Astrocyte of the spinal cord (primary cell): ENCODE data around the gene STAT2.
"Not testable (repeated sequence)": the region's sequence is repeated elsewhere in the genome, so short reads cannot be mapped to it uniquely, and the experiment has no call there.

ENCODE experiments used
- DNase-seq: peaks from one replicate; pipeline ENCODE4 v3.0.0; 2011; ENCODE audit warnings: low read depth, low spot score
- H3K4me3 ChIP-seq: 2 replicates; pipeline ENCODE4 v1.5.1; 2011; ENCODE audit warnings: low read depth, mild to moderate bottlenecking, low read length, moderate library complexity
- in situ Hi-C: cut with HindIII; loops from 2 replicates; pipeline ENCODE4 v1.10.0; 2017; ENCODE audit warnings: low sequenced_read_pairs
- TF ChIP-seq, protein P1 (sequence below): IDR thresholded peaks from 2 replicates; pipeline ENCODE4 v1.5.1; 2012; ENCODE audit warnings: low read depth, mild to moderate bottlenecking, low read length, inconsistent platforms

The STAT2 gene

DNA sequence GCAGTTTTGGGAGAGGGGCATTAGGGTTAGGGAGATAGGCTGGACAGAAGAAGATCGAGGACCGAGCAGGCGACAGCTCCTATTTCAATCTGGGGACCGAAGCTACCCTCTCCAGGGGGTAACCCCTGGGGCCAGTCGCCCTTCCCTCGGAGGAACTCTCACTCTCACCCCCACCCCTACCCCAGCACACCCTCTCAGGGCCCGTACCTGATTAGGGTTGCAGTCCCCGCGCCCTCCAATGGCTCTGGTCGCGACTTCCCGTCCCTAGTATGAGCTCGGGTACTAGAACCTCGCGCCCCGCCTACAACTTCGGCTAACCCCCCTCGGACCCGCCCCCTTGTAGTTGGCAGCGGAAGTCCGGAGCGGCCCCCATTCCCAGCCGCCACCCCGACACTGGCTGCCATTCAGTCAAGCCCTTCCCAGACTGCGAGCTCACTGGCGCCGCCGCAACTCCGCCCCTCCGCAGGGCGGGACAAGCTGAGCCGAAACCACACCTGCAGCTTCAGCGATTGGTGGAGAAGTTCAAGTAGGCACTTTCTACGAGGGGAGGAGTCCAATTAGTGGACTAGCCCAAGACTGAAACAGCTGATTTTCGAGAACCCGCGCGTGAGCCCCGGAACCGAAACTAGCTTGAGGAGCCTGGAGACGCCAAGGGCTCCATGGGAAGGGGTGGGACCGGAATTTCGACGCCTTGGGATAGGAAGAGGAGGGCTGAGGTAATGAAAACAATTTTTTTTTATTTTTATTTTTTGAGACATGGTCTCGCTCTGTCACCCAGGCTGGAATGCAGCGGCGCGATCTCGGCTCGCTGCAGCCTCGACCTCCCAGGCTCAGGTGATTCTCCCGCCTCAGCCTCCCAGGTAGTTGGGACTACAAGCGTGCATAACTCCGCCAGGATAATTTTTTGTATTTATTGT is at the start of gene STAT2:
TSS of gene STAT2 (minus strand) at position 257 of the 917 bp plus-strand sequence. CDS start 3,536 bp downstream, outside the sequence.
- DNase-seq: peak; percentile 100
- peak within 1 kb of the TSS; percentile 98 for H3K4me3 ChIP-seq
- TF ChIP-seq, protein P1, sequence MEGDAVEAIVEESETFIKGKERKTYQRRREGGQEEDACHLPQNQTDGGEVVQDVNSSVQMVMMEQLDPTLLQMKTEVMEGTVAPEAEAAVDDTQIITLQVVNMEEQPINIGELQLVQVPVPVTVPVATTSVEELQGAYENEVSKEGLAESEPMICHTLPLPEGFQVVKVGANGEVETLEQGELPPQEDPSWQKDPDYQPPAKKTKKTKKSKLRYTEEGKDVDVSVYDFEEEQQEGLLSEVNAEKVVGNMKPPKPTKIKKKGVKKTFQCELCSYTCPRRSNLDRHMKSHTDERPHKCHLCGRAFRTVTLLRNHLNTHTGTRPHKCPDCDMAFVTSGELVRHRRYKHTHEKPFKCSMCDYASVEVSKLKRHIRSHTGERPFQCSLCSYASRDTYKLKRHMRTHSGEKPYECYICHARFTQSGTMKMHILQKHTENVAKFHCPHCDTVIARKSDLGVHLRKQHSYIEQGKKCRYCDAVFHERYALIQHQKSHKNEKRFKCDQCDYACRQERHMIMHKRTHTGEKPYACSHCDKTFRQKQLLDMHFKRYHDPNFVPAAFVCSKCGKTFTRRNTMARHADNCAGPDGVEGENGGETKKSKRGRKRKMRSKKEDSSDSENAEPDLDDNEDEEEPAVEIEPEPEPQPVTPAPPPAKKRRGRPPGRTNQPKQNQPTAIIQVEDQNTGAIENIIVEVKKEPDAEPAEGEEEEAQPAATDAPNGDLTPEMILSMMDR: no peak
- in situ Hi-C loops: no loop called here

DNA sequence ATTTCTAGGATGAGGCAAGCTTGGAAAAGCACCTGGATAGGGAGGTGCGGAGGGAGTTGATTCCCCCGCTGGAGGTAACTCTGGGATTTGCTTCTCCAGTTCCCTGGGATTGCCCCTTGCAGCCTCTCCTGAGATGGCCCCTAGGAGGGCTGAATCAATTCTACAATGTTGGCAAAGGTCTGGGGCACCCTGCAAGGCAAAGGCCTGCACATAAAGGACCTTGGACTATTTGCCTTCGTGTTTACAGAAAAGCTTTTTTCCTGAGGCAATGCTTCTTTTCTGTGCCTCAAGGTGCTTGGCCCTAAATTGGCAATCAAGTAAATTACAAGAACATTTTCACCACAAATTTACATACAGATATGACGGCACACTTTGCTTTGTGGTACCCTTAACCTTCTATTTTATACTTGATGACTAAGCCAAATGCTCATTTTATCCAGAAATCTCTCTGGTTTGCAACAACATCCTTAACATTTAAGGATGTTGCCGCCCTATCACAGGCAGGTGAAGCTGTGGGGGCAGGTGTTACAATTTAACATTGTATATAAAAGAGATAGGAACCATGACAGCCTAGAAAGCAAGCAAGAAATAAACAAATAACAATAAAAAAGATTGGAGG is 49.0 kb upstream of the STAT2 start:
- no peak for DNase-seq
- TF ChIP-seq, protein P1: no peak
- in situ Hi-C loops: no loop called here
- no peak overlapping the region for H3K4me3 ChIP-seq

DNA sequence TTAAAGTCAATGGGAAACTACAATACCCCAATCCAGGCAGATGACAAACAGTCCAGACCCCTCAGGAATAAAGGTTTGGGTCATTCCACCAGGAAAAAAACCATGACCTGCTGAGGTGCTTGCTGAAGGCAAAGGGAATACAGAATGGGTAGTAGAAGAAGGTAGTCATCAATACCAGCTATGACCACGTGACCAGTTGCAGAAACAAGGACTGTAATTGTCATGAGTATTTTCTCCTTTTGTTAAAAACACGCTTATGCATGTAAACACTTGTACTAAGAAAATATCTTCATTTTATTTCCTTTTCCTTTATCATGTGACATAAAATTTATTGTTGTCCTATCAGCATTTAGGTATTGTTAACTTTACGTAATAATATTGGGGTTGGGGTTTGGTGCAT is 44.3 kb upstream of the STAT2 start:
- in situ Hi-C loops, H3K4me3 ChIP-seq, DNase-seq: not testable (repeated sequence)

DNA sequence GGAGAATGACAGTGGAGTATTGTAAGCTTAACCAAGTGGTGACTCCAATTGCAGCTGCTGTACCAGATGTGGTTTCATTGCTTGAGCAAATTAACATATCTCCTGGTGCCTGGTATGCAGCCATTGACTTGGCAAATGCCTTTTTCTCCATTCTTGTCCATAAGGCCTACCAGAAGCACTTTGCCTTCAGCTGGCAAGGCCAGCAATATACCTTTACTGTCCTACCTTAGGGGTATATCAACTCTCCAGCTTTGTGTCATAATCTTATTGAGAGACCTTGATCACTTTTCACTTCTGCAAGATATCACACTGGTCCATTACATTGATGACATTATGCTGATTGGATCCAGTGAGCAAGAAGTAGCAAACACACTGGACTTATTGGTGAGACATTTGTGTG is 41.7 kb upstream of the STAT2 start:
- DNase-seq, in situ Hi-C loops, H3K4me3 ChIP-seq: not testable (repeated sequence)

DNA sequence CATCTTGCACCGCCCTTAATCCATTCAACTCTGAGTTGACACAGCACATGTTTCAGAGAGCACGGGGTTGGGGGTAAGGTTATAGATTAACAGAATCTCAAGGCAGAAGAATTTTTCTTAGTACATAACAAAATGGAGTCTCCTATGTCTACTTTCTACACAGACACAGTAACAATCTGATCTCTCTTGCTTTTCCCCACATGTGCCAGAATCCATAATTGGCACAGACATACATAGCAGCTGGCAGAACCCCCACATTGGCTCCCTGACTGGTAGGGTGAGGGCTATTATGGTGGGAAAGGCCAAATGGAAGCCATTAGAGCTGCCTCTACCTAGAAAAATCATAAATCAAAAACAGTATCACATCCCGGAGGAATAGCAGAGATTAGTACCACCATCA is 41.2 kb upstream of the STAT2 start:
- DNase-seq, in situ Hi-C loops, H3K4me3 ChIP-seq: not testable (repeated sequence)

DNA sequence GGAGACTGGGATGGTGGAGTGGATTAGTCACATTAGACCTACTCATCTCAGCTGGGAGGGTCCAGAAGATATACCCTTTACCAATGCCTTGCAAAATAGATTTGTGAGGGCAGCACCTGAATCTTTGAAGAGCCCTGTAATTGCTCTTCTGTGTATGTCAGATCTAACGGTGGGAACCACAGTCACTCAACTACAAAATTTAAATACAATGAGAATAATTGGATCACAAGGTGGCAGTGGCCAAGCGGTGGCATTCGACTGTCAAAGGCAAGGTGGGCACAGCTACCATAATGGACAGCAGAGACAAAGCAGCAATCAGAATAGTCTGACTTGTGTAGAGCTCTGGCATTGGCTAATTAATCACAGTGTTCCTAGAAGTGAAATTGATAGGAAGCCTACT is 39.6 kb upstream of the STAT2 start:
- DNase-seq, in situ Hi-C loops, H3K4me3 ChIP-seq: not testable (repeated sequence)

DNA sequence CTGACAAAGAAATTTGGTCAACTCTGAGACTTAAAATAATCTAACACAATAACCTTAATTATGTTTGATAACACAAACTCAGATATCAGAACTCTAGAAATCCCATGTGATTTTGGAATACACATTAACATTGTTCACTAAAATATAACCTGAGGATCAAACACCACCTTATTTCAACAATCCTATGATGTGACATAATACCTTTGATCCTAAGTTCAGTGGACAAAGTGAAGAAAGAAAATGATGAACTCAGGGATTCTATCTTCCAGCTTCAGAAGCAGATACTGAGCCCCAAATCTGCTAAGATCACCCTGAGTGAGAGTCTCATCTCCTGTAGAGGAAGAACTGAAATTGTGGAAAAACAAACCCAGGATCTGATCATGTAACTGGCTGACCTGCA is 38.4 kb upstream of the STAT2 start:
- TF ChIP-seq, protein P1: no peak
- no peak for DNase-seq
- in situ Hi-C loops: no loop called here
- no peak overlapping the region for H3K4me3 ChIP-seq

DNA sequence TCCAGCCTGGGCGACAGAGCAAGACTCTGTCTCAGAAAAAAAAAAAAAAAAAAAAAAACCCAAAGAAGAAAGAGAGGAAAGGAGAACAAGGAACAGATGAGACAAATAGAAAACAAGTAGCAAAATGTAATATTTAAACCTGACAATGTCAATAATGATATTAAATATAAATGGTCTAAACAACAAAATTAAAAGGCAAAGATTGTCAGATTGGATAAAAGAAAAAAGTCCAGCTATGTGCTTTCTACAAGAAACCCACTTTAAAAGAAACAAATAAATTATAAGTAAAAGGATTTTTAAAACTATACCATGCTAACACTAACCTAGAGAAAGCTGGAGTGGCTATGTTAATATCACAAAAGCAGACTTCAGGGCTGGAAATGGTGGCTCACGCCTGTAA is 32.4 kb upstream of the STAT2 start:
- DNase-seq: no peak
- in situ Hi-C loops: no loop called here
- TF ChIP-seq, protein P1: no peak
- no peak overlapping the region for H3K4me3 ChIP-seq
